Body of pancreas (tissue), 4 donors: ENCODE data around the gene KRT10. TPM values are rescaled to one million over a fixed set of nuclear protein-coding genes. Genes with fewer than 3 reads are reported as not detected.

Experiments used
- ATAC-seq: fragments of 150-250 bp; one replicate; pipeline ENCODE4 v1.9.1; 2016
- DNase-seq, 4 donors: peaks; one replicate each; pipeline ENCODE4 v3.0.0-alpha.2; 2019
- H3K27ac ChIP-seq, 4 donors: fragments of 200-600 bp; sonication (generic); 1 replicate in 3 of 4; 2 replicates in 1 of 4; pipeline versions ENCODE4 v1.5.1 to v1.6.1; 2016 to 2019; ENCODE audit warnings: mild to moderate bottlenecking in 1 of 4, mixed read lengths in 1 of 4, moderate library complexity in 1 of 4
- H3K27me3 ChIP-seq, 2 donors: fragments of 200-600 bp; sonication (generic); one replicate each; pipeline ENCODE4 v1.6.0; 2016; ENCODE audit warnings: mild to moderate bottlenecking in 1 of 2
- H3K36me3 ChIP-seq, 2 donors: fragments of 200-600 bp; sonication (generic); replicated peaks in 1 of 2; 2 replicates each; pipeline ENCODE4 v1.5.1; 2016; ENCODE audit warnings: low read depth in 2 of 2; ENCODE audit not compliant: insufficient read depth in 1 of 2
- H3K4me1 ChIP-seq: fragments of 200-600 bp; sonication (generic); one replicate; pipeline ENCODE4 v1.6.0; 2016
- H3K4me3 ChIP-seq, 2 donors: fragments of 200-600 bp; sonication (generic); 1 replicate in 1 of 2; 2 replicates in 1 of 2; pipeline ENCODE4 v1.5.1; 2016 to 2019
- H3K9me3 ChIP-seq, 3 donors: fragments of 200-600 bp; sonication (generic); 1 replicate in 2 of 3; 2 replicates in 1 of 3; pipeline ENCODE4 v1.5.1; 2016
- CTCF ChIP-seq, 7 experiments: fragments of 450-650 bp in 4 of 7; fragments of 200-600 bp in 3 of 7; sonication (generic) in 3 of 7; IDR thresholded peaks; one replicate each; pipeline ENCODE4 v1.5.1; 2016 to 2019; ENCODE audit warnings: antibody characterized with exemption in 7 of 7
- POLR2A ChIP-seq, 3 donors: fragments of 450-650 bp; IDR thresholded peaks; one replicate each; pipeline ENCODE4 v1.6.1; 2016; ENCODE audit warnings: antibody characterized with exemption in 3 of 3, mild to moderate bottlenecking in 2 of 3
- WGBS, 2 donors: methylation state at CpG; one replicate each; pipeline ENCODE4 v1.1.5; 2017; 5-methylcytosine and 5-hydroxymethylcytosine counted together
- intact Hi-C: fragments of 100-400 bp; cut with DNase I; formaldehyde crosslinking; loops from one replicate; pipeline ENCODE4 v1.15.1; 2023
- total RNA-seq, 2 donors: library from RNA; depleted of rRNA; stranded (reverse); fragments of >200 nt; gene quantifications; one replicate each; pipeline ENCODE4 v1.1.0, GENCODE V29; 2016

The KRT10 gene
- total RNA-seq, 2 donors from 2014 or later, result 3.3 to 8.0 TPM

GRCh38 chr17:40820228-40820838, 2.1 kb downstream of the KRT10 start:
- H3K27me3 ChIP-seq, result no peaks in the 10 kb centered on the region
- 77 to 90% methylated on average over 9 of the region's 9 CpGs for WGBS, 2 donors
- ATAC-seq, result no peak
- no peak for TF ChIP-seq POLR2A (IDR thresholded peaks at IDR 0.05)
- TF ChIP-seq CTCF (IDR thresholded peaks at IDR 0.05), result no peak
- H3K4me3 ChIP-seq, result no peak overlapping the region
- DNase-seq, result no peak
- H3K27ac ChIP-seq, result no peak overlapping the region
- intact Hi-C loops, result no loop called here
- no peaks in the 10 kb centered on the region for H3K9me3 ChIP-seq
- H3K4me1 ChIP-seq, result peaks cover 15% of the 10 kb centered on the region
- H3K36me3 ChIP-seq, result no peaks in the 10 kb centered on the region

GRCh38 chr17:40819528-40820125, 2.8 kb downstream of the KRT10 start:
- no peaks in the 10 kb centered on the region for H3K27me3 ChIP-seq
- peak overlapping the region in 3 of 4 donors; percentile 77 to 89 (median 88) for H3K27ac ChIP-seq
- intact Hi-C loops, result no loop called here
- H3K4me3 ChIP-seq, result peak overlapping the region; percentile 19 to 23
- WGBS, 2 donors, result 33 to 36% methylated on average over 9 of the region's 9 CpGs
- peaks cover 15% of the 10 kb centered on the region for H3K4me1 ChIP-seq
- DNase-seq, result peak in 1 of 4 donors; percentile 6
- TF ChIP-seq CTCF (IDR thresholded peaks at IDR 0.05), result no peak
- TF ChIP-seq POLR2A (IDR thresholded peaks at IDR 0.05), result no peak
- ATAC-seq, result no peak
- H3K36me3 ChIP-seq, result no peaks in the 10 kb centered on the region
- no peaks in the 10 kb centered on the region for H3K9me3 ChIP-seq

- peak overlapping the region; percentile 77 to 89 (median 84) for H3K27ac ChIP-seq
- peaks cover 15% of the 10 kb centered on the region for H3K4me1 ChIP-seq
- H3K27me3 ChIP-seq, result no peaks in the 10 kb centered on the region
- 1% methylated on average over 48 to 57 of the region's 73 CpGs for WGBS, 2 donors
- ATAC-seq (peak; percentile 96), DNase-seq (peak; percentile 78 to 84 (median 80))
- H3K9me3 ChIP-seq, result no peaks in the 10 kb centered on the region
- H3K4me3 ChIP-seq, result peak overlapping the region; percentile 40 to 59
- intact Hi-C loops, result no loop called here
- no peaks in the 10 kb centered on the region for H3K36me3 ChIP-seq
- TF ChIP-seq CTCF (IDR thresholded peaks at IDR 0.05) (no peak), POLR2A (IDR thresholded peaks at IDR 0.05) (peak; percentile 34 to 40 (median 39))
These were observed 3.5 kb downstream of the KRT10 start for GRCh38 chr17:40818733-40819527.

- WGBS, 2 donors, result 12 to 15% methylated on average over 7 of the region's 7 CpGs
- Histone ChIP-seq H3K27me3 (no peaks in the 10 kb centered on the region), H3K4me1 (peaks cover 15% of the 10 kb centered on the region), H3K9me3 (no peaks in the 10 kb centered on the region), H3K4me3 (peak overlapping the region; percentile 40 to 59), H3K27ac (peak overlapping the region; percentile 77 to 89 (median 84)), H3K36me3 (no peaks in the 10 kb centered on the region)
- ATAC-seq, result no peak
- intact Hi-C loops, result no loop called here
- TF ChIP-seq POLR2A (IDR thresholded peaks at IDR 0.05) (no peak), CTCF (IDR thresholded peaks at IDR 0.05) (no peak)
- no peak for DNase-seq
These were observed 4.1 kb downstream of the KRT10 start for GRCh38 chr17:40818343-40818732.
